Progenitor cell of endocrine pancreas (in vitro differentiated cells): ENCODE measurements around the gene RNF123. TPM values are rescaled to one million over a fixed set of nuclear protein-coding genes. Genes with fewer than 3 reads are reported as not detected.

Experiments used
- DNase-seq: peaks from one replicate; pipeline ENCODE4 v3.0.0; 2021; ENCODE audit warnings: low spot score; ENCODE audit not compliant: unreplicated experiment
- H3K27ac Mint-ChIP-seq: 2 replicates; pipeline ENCODE4 v1.8.0; 2021; ENCODE audit warnings: mild to moderate bottlenecking, moderate library complexity, mixed read lengths
- H3K27me3 Mint-ChIP-seq: 2 replicates; pipeline ENCODE4 v1.8.0; 2021; ENCODE audit warnings: mixed read lengths
- H3K36me3 Mint-ChIP-seq: 2 replicates; pipeline ENCODE4 v1.8.0; 2022; ENCODE audit warnings: mixed read lengths; ENCODE audit not compliant: insufficient read depth
- H3K4me1 Mint-ChIP-seq: 2 replicates; pipeline ENCODE4 v1.8.0; 2021; ENCODE audit warnings: low read depth, mixed read lengths
- H3K4me3 Mint-ChIP-seq: 2 replicates; pipeline ENCODE4 v1.8.0; 2021; ENCODE audit warnings: low read depth, mild to moderate bottlenecking, moderate library complexity, mixed read lengths
- H3K9me3 Mint-ChIP-seq: 2 replicates; pipeline ENCODE4 v1.8.0; 2021; ENCODE audit warnings: low read depth, mixed read lengths
- total RNA-seq: library from RNA; stranded (reverse); gene quantifications from 2 replicates; pipeline ENCODE4 v1.2.1, GENCODE V29; 2021
- TF ChIP-seq, protein P1 (sequence below): fragments of 200-600 bp; sonication (generic); IDR thresholded peaks from one replicate; pipeline ENCODE4 v1.5.0; 2021; ENCODE audit warnings: antibody characterized with exemption, mild to moderate bottlenecking; ENCODE audit not compliant: unreplicated experiment

The RNF123 gene
- total RNA-seq, 1 donor from 2014 or later = 52.2 TPM

DNA sequence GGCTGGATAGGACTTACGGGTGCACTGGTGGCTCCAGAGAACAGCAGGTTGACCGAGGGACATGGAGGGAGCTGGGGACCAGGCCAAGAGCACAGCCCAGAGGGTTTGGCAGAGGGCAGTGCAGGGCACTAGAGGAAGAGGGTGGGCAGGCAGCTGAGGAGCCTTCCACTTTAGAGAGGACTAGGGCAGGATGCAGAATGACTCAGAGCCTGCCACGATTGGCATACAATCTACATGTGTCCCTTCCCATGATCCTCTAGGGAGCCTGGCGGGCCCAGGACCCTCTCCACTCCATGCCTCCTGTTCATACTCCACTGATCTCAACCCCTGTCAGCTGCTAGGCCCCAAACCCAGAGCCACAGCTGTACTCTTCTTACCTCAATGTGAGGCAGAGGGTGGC is 29.6 kb upstream of the RNF123 start:
- Mint-ChIP-seq H3K36me3 (no peaks in the 10 kb centered on the region), H3K4me3 (no peak overlapping the region), H3K27ac (no peak overlapping the region), H3K9me3 (no peaks in the 10 kb centered on the region), H3K27me3 (no peaks in the 10 kb centered on the region), H3K4me1 (peaks cover 6% of the 10 kb centered on the region)
- no peak for DNase-seq
- TF ChIP-seq, protein P1, sequence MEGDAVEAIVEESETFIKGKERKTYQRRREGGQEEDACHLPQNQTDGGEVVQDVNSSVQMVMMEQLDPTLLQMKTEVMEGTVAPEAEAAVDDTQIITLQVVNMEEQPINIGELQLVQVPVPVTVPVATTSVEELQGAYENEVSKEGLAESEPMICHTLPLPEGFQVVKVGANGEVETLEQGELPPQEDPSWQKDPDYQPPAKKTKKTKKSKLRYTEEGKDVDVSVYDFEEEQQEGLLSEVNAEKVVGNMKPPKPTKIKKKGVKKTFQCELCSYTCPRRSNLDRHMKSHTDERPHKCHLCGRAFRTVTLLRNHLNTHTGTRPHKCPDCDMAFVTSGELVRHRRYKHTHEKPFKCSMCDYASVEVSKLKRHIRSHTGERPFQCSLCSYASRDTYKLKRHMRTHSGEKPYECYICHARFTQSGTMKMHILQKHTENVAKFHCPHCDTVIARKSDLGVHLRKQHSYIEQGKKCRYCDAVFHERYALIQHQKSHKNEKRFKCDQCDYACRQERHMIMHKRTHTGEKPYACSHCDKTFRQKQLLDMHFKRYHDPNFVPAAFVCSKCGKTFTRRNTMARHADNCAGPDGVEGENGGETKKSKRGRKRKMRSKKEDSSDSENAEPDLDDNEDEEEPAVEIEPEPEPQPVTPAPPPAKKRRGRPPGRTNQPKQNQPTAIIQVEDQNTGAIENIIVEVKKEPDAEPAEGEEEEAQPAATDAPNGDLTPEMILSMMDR = no peak

DNA sequence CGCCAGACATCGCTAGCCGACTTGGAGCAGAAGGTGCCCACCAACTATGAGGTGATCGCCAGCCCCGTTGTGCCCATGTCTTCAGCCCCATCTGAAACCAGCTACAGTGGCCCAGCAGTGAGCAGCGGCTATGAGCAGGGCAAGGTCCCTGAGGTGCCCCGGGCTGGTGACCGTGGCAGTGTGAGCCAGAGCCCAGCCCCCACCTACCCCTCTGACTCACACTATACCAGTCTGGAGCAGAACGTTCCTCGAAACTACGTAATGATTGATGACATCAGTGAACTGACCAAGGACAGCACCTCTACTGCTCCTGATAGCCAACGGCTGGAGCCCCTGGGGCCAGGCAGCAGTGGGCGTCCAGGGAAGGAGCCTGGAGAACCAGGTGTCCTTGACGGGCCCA is 28.1 kb upstream of the RNF123 start:
- H3K27ac Mint-ChIP-seq = no peak overlapping the region
- peaks cover 6% of the 10 kb centered on the region for H3K4me1 Mint-ChIP-seq
- no peaks in the 10 kb centered on the region for H3K9me3 Mint-ChIP-seq
- H3K27me3 Mint-ChIP-seq = no peaks in the 10 kb centered on the region
- H3K36me3 Mint-ChIP-seq = no peaks in the 10 kb centered on the region
- TF ChIP-seq, protein P1 = no peak
- DNase-seq = no peak
- no peak overlapping the region for H3K4me3 Mint-ChIP-seq

DNA sequence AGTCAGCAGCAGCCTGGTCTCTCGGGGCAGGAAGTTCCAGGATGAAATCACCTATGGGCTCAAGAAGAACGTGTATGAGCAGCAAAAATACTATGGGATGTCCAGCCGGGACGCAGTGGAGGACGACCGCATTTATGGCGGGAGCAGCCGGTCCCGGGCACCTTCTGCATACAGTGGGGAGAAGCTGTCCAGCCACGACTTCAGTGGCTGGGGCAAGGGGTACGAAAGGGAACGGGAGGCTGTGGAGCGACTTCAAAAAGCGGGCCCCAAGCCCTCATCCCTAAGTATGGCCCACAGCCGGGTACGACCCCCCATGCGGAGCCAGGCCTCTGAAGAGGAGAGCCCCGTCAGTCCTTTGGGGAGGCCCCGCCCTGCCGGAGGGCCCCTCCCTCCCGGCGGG is 27.3 kb upstream of the RNF123 start:
- no peak overlapping the region for H3K27ac Mint-ChIP-seq
- H3K27me3 Mint-ChIP-seq = no peaks in the 10 kb centered on the region
- no peaks in the 10 kb centered on the region for H3K9me3 Mint-ChIP-seq
- H3K4me1 Mint-ChIP-seq = peaks cover 8% of the 10 kb centered on the region
- DNase-seq = no peak
- TF ChIP-seq, protein P1 = no peak
- no peaks in the 10 kb centered on the region for H3K36me3 Mint-ChIP-seq
- H3K4me3 Mint-ChIP-seq = no peak overlapping the region

DNA sequence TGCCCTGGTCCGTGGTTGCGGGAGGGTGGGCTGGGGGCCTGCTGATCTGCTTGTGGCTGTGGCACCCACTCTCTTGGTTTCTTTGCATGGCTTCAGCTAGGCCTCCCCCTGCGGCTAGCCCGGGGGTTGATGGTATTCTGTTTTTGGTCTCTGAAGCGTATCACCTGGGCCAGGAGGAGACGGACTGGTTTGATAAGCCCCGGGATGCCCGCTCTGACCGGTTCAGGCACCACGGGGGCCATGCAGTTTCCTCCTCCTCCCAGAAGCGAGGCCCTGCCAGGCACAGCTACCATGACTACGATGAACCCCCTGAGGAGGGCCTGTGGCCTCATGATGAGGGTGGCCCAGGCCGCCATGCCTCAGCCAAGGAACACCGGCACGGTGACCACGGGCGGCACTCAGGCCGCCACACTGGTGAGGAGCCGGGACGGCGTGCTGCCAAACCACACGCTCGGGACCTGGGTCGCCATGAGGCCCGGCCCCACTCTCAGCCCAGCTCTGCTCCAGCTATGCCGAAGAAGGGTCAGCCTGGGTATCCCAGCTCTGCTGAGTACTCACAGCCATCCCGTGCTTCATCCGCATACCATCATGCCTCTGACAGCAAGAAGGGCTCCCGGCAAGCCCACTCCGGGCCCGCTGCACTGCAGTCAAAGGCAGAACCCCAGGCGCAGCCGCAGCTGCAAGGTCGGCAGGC is 26.5 kb upstream of the RNF123 start:
- no peaks in the 10 kb centered on the region for H3K36me3 Mint-ChIP-seq
- TF ChIP-seq, protein P1 = no peak
- no peak overlapping the region for H3K4me3 Mint-ChIP-seq
- no peaks in the 10 kb centered on the region for H3K9me3 Mint-ChIP-seq
- no peak overlapping the region for H3K27ac Mint-ChIP-seq
- no peak for DNase-seq
- H3K4me1 Mint-ChIP-seq = peaks cover 8% of the 10 kb centered on the region
- no peaks in the 10 kb centered on the region for H3K27me3 Mint-ChIP-seq

DNA sequence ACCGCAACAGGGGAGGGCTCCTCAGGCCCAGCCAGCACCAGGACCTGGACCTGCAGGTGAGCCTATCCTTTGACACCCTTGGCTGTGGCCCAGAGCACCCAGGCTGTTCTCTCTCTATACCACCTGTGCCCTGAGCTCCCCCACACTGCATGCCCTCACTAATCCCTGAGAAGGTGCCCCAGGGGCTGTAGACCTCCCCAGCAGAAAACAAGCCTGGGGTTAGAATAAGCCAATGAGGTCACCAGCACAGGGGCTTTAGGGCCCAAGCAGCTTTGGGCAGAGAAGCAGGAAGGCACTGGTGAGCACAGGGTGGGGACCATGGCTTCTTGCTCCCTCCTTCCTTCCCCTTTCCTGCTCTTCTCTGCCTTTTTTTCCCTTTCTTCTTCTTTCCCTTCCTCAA is 25.5 kb upstream of the RNF123 start:
- no peak for DNase-seq
- no peaks in the 10 kb centered on the region for H3K9me3 Mint-ChIP-seq
- no peaks in the 10 kb centered on the region for H3K36me3 Mint-ChIP-seq
- peaks cover 9% of the 10 kb centered on the region for H3K4me1 Mint-ChIP-seq
- H3K27me3 Mint-ChIP-seq = no peaks in the 10 kb centered on the region
- TF ChIP-seq, protein P1 = no peak
- H3K4me3 Mint-ChIP-seq = no peak overlapping the region
- no peak overlapping the region for H3K27ac Mint-ChIP-seq
